ENCODE measurements around the gene KLK3. TPM values are rescaled to one million over a fixed set of nuclear protein-coding genes. Genes with fewer than 3 reads are reported as not detected.

Gene KLK3
- total and polyA plus RNA-seq, 8 donors = 0.05 to 0.27 TPM; not detected in 6

DNA sequence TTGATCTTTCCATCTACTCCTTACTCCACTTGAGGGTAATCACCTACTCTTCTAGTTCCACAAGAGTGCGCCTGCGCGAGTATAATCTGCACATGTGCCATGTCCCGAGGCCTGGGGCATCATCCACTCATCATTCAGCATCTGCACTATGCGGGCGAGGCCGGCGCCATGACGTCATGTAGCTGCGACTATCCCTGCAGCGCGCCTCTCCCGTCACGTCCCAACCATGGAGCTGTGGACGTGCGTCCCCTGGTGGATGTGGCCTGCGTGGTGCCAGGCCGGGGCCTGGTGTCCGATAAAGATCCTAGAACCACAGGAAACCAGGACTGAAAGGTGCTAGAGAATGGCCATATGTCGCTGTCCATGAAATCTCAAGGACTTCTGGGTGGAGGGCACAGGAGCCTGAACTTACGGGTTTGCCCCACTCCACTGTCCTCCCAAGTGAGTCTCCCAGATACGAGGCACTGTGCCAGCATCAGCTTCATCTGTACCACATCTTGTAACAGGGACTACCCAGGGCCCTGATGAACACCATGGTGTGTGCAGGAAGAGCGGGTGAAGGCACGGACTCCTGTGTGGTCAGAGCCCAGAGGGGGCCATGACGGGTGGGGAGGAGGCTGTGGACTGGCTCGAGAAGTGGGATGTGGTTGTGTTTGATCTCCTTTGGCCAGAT is 15.8 kb downstream of the KLK3 start:
- no peak overlapping the region for H3K27ac ChIP-seq
- intact Hi-C loops (cut with DNase I) = no loop called here
- FAIRE-seq = no peak
- H3K27me3 ChIP-seq = peaks cover 0 to 5% (median 0%) of the 10 kb centered on the region in 4 donors
- TF ChIP-seq, protein P1, sequence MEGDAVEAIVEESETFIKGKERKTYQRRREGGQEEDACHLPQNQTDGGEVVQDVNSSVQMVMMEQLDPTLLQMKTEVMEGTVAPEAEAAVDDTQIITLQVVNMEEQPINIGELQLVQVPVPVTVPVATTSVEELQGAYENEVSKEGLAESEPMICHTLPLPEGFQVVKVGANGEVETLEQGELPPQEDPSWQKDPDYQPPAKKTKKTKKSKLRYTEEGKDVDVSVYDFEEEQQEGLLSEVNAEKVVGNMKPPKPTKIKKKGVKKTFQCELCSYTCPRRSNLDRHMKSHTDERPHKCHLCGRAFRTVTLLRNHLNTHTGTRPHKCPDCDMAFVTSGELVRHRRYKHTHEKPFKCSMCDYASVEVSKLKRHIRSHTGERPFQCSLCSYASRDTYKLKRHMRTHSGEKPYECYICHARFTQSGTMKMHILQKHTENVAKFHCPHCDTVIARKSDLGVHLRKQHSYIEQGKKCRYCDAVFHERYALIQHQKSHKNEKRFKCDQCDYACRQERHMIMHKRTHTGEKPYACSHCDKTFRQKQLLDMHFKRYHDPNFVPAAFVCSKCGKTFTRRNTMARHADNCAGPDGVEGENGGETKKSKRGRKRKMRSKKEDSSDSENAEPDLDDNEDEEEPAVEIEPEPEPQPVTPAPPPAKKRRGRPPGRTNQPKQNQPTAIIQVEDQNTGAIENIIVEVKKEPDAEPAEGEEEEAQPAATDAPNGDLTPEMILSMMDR (IDR thresholded peaks at IDR 0.05) = no peak
- H3K9me3 ChIP-seq = no peaks in the 10 kb centered on the region
- WGBS, 2 donors = 52 to 73% methylated on average over 26 of the region's 26 CpGs
- no peaks in the 10 kb centered on the region for H3K4me1 ChIP-seq
- peak in 5 of 6 donors; percentile 44 to 74 (median 58) for DNase-seq
- H3K4me3 ChIP-seq = no peak overlapping the region
- peak in 3 of 4 donors; percentile 76 to 89 (median 84) for ATAC-seq
- H3K36me3 ChIP-seq = no peaks in the 10 kb centered on the region

- no peak for ATAC-seq
- Histone ChIP-seq H3K4me1 (no peaks in the 10 kb centered on the region), H3K27ac (no peak within 1 kb of the TSS), H3K4me3 (no peak within 1 kb of the TSS), H3K27me3 (no peaks in the 10 kb centered on the region), H3K9me3 (no peaks in the 10 kb centered on the region), H3K36me3 (no peaks in the 10 kb centered on the region)
- 63 to 67% methylated on average over 3 of the region's 3 CpGs for WGBS, 2 donors
- TF ChIP-seq, protein P1 (IDR thresholded peaks at IDR 0.05) = no peak
- FAIRE-seq = no peak
- DNase-seq = no peak
- intact Hi-C loops (cut with DNase I) = no loop called here
Measured at GRCh38 chr19:50873056-50873455, 18.3 kb downstream of the KLK3 start, which contains the start of gene KLK2. KLK2 (plus strand) TSS chr19:50873439; CDS start chr19:50873474, 35 bp downstream.

- TF ChIP-seq, protein P1 (IDR thresholded peaks at IDR 0.05) = no peak
- DNase-seq = no peak
- intact Hi-C loops (cut with DNase I) = no loop called here
- H3K27me3 ChIP-seq = no peaks in the 10 kb centered on the region
- H3K9me3 ChIP-seq = no peaks in the 10 kb centered on the region
- no peaks in the 10 kb centered on the region for H3K36me3 ChIP-seq
- ATAC-seq = no peak
- WGBS, 2 donors = 57 to 68% methylated on average over 5 of the region's 5 CpGs
- FAIRE-seq = no peak
- H3K27ac ChIP-seq = no peak overlapping the region
- no peak overlapping the region for H3K4me3 ChIP-seq
- no peaks in the 10 kb centered on the region for H3K4me1 ChIP-seq
Measured at GRCh38 chr19:50874211-50874610, 19.5 kb downstream of the KLK3 start.

GRCh38 chr19:50875795-50876422 is 21.2 kb downstream of the KLK3 start:
- WGBS, 2 donors = 33 to 49% methylated on average over 9 of the region's 9 CpGs
- FAIRE-seq (no peak), ATAC-seq (no peak), DNase-seq (no peak)
- H3K27me3 ChIP-seq = no peaks in the 10 kb centered on the region
- intact Hi-C loops (cut with DNase I) = no loop called here
- H3K4me3 ChIP-seq = no peak overlapping the region
- H3K36me3 ChIP-seq = no peaks in the 10 kb centered on the region
- H3K4me1 ChIP-seq = no peaks in the 10 kb centered on the region
- TF ChIP-seq, protein P1 (IDR thresholded peaks at IDR 0.05) = no peak
- no peaks in the 10 kb centered on the region for H3K9me3 ChIP-seq
- no peak overlapping the region for H3K27ac ChIP-seq

DNA sequence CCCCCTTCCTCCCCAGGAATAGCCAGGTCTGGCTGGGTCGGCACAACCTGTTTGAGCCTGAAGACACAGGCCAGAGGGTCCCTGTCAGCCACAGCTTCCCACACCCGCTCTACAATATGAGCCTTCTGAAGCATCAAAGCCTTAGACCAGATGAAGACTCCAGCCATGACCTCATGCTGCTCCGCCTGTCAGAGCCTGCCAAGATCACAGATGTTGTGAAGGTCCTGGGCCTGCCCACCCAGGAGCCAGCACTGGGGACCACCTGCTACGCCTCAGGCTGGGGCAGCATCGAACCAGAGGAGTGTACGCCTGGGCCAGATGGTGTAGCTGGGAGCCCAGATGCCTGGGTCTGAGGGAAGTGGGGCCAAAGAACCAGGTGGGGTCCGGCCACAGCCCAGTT is 21.7 kb downstream of the KLK3 start:
- Histone ChIP-seq H3K9me3 (no peaks in the 10 kb centered on the region), H3K36me3 (no peaks in the 10 kb centered on the region), H3K4me1 (no peaks in the 10 kb centered on the region), H3K27me3 (no peaks in the 10 kb centered on the region), H3K27ac (no peak overlapping the region), H3K4me3 (no peak overlapping the region)
- WGBS, 2 donors = 62 to 72% methylated on average over 7 of the region's 7 CpGs
- intact Hi-C loops (cut with DNase I) = no loop called here
- TF ChIP-seq, protein P1 (IDR thresholded peaks at IDR 0.05) = no peak
- ATAC-seq = no peak
- no peak for DNase-seq
- FAIRE-seq = no peak

Measured in pancreas (tissue), 10 donors.